ENCODE data around the gene TMEM51. TPM values are rescaled to one million over a fixed set of nuclear protein-coding genes. Genes with fewer than 3 reads are reported as not detected.

The TMEM51 gene
- polyA plus RNA-seq, 1 donor from 2014 or later, result 1.7 TPM

GRCh38 chr1:15184436-15185241 is 31.1 kb downstream of the TMEM51 start:
- Histone ChIP-seq H3K9ac (ENCODE audit: low read length) (no peak overlapping the region), H3K27me3 (ENCODE audit: insufficient read depth, low read depth, low read length) (no peaks in the 10 kb centered on the region), H3K9me2 (ENCODE audit: insufficient read depth, low read length) (no peaks in the 10 kb centered on the region), H3K79me2 (replicated peaks; ENCODE audit: insufficient read depth, low read length) (no peaks in the 10 kb centered on the region), H3K4me2 (ENCODE audit: low read length) (no peak overlapping the region), H4K20me1 (ENCODE audit: insufficient read depth) (no peaks in the 10 kb centered on the region), H3F3A (ENCODE audit: insufficient read depth, low read length, poor library complexity, severe bottlenecking) (no peaks in the 10 kb centered on the region), H3K9me3 (ENCODE audit: low read length) (no peaks in the 10 kb centered on the region), H3K4me3 (ENCODE audit: low read length) (no peak overlapping the region), H2AFZ (ENCODE audit: low read depth, low read length) (no peak overlapping the region), H3K27ac (ENCODE audit: low read length) (no peak overlapping the region), H3K36me3 (ENCODE audit: insufficient read depth, low read length) (no peaks in the 10 kb centered on the region)
- TF ChIP-seq RAD21 (conservative IDR thresholded peaks at IDR 0.05) (no peak), EZH2 (IDR thresholded peaks at IDR 0.05; ENCODE audit: borderline replicate concordance, insufficient read depth, low read length, poor library complexity, severe bottlenecking) (no peak), MXI1 (conservative IDR thresholded peaks at IDR 0.05; ENCODE audit: poor library complexity, severe bottlenecking) (no peak), TAF1 (IDR thresholded peaks at IDR 0.05; ENCODE audit: low read depth) (no peak), EP300 (conservative IDR thresholded peaks at IDR 0.05; ENCODE audit: poor library complexity, severe bottlenecking) (no peak), CTCF (IDR thresholded peaks at IDR 0.05; ENCODE audit: poor library complexity, severe bottlenecking) (no peak), REST (IDR thresholded peaks at IDR 0.05; ENCODE audit: borderline replicate concordance) (no peak), SMC3 (conservative IDR thresholded peaks at IDR 0.05; ENCODE audit: poor library complexity) (no peak), POLR2AphosphoS5 (IDR thresholded peaks at IDR 0.05) (no peak)

GRCh38 chr1:15185617-15186016 is 32.1 kb downstream of the TMEM51 start:
- H3K4me2 ChIP-seq (ENCODE audit: low read length), result no peak overlapping the region
- H3K79me2 ChIP-seq (replicated peaks; ENCODE audit: insufficient read depth, low read length), result no peaks in the 10 kb centered on the region
- no peak overlapping the region for H2AFZ ChIP-seq (ENCODE audit: low read depth, low read length)
- H3K4me3 ChIP-seq (ENCODE audit: low read length), result no peak overlapping the region
- H4K20me1 ChIP-seq (ENCODE audit: insufficient read depth), result no peaks in the 10 kb centered on the region
- H3K9ac ChIP-seq (ENCODE audit: low read length), result no peak overlapping the region
- no peaks in the 10 kb centered on the region for H3K36me3 ChIP-seq (ENCODE audit: insufficient read depth, low read length)
- no peak overlapping the region for H3K27ac ChIP-seq (ENCODE audit: low read length)
- H3K9me3 ChIP-seq (ENCODE audit: low read length), result no peaks in the 10 kb centered on the region
- TF ChIP-seq EZH2 (IDR thresholded peaks at IDR 0.05; ENCODE audit: borderline replicate concordance, insufficient read depth, low read length, poor library complexity, severe bottlenecking), result no peak
- TF ChIP-seq EP300 (conservative IDR thresholded peaks at IDR 0.05; ENCODE audit: poor library complexity, severe bottlenecking), result no peak
- no peak for TF ChIP-seq TAF1 (IDR thresholded peaks at IDR 0.05; ENCODE audit: low read depth)
- TF ChIP-seq REST (IDR thresholded peaks at IDR 0.05; ENCODE audit: borderline replicate concordance), result no peak
- TF ChIP-seq CTCF (IDR thresholded peaks at IDR 0.05; ENCODE audit: poor library complexity, severe bottlenecking), result no peak
- TF ChIP-seq POLR2AphosphoS5 (IDR thresholded peaks at IDR 0.05), result no peak
- TF ChIP-seq MXI1 (conservative IDR thresholded peaks at IDR 0.05; ENCODE audit: poor library complexity, severe bottlenecking), result no peak
- TF ChIP-seq SMC3 (conservative IDR thresholded peaks at IDR 0.05; ENCODE audit: poor library complexity), result no peak
- TF ChIP-seq RAD21 (conservative IDR thresholded peaks at IDR 0.05), result no peak
- no peaks in the 10 kb centered on the region for H3K9me2 ChIP-seq (ENCODE audit: insufficient read depth, low read length)
- no peaks in the 10 kb centered on the region for H3K27me3 ChIP-seq (ENCODE audit: insufficient read depth, low read depth, low read length)
- no peaks in the 10 kb centered on the region for H3F3A ChIP-seq (ENCODE audit: insufficient read depth, low read length, poor library complexity, severe bottlenecking)
